ENCODE data around the gene SLC9A5.

SLC9A5 gene

DNA sequence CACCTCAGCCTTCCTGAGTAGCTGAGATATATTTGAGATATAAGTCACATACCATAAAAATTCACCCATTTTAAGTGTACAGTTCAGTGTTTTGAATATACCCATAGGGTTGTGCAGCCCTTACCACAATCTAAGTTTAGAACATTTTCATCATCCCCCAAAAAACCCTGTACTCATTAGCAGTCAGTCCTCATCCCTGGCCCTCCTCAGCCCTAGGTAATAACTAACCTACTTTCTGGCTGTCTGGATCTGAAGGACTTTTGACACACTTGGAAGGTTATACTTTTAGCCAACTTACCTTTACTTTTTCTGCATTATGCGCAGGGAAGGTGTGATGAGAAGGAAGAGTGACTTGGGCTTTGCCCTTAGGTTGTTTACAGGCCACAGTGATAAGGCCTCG lies 26.5 kb downstream of the SLC9A5 start:
- TF ChIP-seq MAX (IDR thresholded peaks at IDR 0.05; ENCODE audit: low read depth, low read length) (no peak), MYC (IDR thresholded peaks at IDR 0.05; ENCODE audit: low read depth, low read length) (no peak), POLR2A (IDR thresholded peaks at IDR 0.05; ENCODE audit: extremely low read depth, insufficient read length) (no peak)
- TF ChIP-seq, protein P1, sequence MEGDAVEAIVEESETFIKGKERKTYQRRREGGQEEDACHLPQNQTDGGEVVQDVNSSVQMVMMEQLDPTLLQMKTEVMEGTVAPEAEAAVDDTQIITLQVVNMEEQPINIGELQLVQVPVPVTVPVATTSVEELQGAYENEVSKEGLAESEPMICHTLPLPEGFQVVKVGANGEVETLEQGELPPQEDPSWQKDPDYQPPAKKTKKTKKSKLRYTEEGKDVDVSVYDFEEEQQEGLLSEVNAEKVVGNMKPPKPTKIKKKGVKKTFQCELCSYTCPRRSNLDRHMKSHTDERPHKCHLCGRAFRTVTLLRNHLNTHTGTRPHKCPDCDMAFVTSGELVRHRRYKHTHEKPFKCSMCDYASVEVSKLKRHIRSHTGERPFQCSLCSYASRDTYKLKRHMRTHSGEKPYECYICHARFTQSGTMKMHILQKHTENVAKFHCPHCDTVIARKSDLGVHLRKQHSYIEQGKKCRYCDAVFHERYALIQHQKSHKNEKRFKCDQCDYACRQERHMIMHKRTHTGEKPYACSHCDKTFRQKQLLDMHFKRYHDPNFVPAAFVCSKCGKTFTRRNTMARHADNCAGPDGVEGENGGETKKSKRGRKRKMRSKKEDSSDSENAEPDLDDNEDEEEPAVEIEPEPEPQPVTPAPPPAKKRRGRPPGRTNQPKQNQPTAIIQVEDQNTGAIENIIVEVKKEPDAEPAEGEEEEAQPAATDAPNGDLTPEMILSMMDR (IDR thresholded peaks at IDR 0.05; ENCODE audit: low read depth, low read length): no peak
- DNase-seq (ENCODE audit: low read depth): no peak

DNA sequence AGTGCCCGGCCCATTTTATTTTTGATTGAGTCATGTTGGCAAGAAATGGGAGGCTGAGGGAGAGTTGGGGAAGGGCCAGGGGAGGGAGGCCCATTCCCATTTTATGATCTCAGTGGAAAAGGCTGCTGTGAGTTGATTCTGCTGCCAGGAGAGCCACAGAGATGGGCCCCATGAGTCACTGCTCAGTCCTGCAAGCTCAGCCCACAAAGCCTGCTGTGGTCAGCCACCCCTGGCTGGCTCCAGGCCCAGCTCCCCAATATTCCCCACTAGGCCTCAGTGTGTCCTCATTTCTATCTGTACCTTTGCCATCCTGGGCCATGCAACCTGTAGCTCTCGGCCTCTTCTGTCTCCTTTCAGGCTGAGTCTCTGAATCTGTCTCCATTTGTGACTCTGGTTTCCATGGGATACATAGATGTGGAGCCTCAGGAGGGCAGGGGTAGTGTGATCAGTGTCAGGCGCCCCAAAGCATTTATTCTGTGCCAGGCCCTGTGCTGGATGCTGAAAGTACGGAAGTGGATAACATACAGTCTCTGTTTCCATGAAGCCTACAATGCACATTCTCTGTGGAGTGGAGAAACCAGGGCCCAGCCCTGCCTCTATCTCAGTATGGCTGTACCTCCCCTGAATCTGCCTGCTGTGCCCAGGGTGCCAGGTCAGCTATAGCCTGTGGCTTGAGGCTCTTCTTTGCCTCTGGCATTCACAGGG lies 28.7 kb downstream of the SLC9A5 start:
- no peak for TF ChIP-seq MAX (IDR thresholded peaks at IDR 0.05; ENCODE audit: low read depth, low read length)
- no peak for TF ChIP-seq POLR2A (IDR thresholded peaks at IDR 0.05; ENCODE audit: extremely low read depth, insufficient read length)
- TF ChIP-seq, protein P1 (IDR thresholded peaks at IDR 0.05; ENCODE audit: low read depth, low read length): no peak
- no peak for TF ChIP-seq MYC (IDR thresholded peaks at IDR 0.05; ENCODE audit: low read depth, low read length)
- DNase-seq (ENCODE audit: low read depth): peak; percentile 79
- H3K4me3 ChIP-seq (ENCODE audit: low read depth, low read length): peak overlapping the region; percentile 14

More for the DNA sequence above, 26.5 kb downstream of the SLC9A5 start:
- H3K4me3 ChIP-seq (ENCODE audit: low read depth, low read length): no peak overlapping the region

DNA sequence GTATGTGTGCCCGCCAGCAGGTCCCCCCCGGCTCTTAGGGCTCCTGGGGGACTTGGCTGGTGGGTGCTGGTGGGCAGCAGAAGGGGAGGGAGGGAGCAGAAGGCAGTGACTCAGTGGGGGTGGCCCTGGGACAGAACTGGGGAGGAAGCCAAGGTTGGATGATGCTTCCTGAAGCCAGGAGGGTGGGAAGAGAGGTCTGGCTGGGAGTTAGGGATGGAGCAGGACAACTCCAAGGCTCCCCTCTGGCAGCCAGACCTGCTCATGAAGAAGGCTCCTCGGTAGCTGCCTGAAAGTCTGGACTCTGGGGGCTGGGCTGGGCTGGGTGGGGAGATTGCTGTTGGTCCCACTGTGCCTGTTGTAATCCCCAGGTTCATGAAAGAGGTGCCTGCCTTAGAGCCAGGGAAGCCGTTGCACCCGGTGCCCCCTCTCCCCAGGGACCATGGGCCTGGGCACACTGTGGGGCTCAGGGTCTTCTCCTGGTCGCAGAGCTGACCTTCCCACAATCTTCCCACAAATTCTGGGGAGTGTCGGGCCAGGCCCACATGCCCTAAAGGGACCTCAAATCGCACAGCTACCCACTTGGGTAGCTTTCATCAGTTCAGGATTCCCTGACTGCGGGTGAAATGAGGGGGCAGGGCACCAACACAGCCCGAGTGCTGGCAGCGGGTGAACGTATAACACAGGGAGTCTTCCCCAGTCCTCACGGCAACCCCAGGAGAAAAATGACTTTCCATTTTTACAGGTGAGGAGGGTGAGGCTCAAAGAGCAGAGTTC lies 29.4 kb downstream of the SLC9A5 start:
- peak; percentile 23 for DNase-seq (ENCODE audit: low read depth)
- no peak; the same call in 1 of the 2 replicates for TF ChIP-seq MAX (IDR thresholded peaks at IDR 0.05; ENCODE audit: low read depth, low read length)
- TF ChIP-seq, protein P1 (IDR thresholded peaks at IDR 0.05; ENCODE audit: low read depth, low read length): no peak
- TF ChIP-seq MYC (IDR thresholded peaks at IDR 0.05; ENCODE audit: low read depth, low read length): no peak
- no peak for TF ChIP-seq POLR2A (IDR thresholded peaks at IDR 0.05; ENCODE audit: extremely low read depth, insufficient read length)
- H3K4me3 ChIP-seq (ENCODE audit: low read depth, low read length): peak overlapping the region; percentile 65

DNA sequence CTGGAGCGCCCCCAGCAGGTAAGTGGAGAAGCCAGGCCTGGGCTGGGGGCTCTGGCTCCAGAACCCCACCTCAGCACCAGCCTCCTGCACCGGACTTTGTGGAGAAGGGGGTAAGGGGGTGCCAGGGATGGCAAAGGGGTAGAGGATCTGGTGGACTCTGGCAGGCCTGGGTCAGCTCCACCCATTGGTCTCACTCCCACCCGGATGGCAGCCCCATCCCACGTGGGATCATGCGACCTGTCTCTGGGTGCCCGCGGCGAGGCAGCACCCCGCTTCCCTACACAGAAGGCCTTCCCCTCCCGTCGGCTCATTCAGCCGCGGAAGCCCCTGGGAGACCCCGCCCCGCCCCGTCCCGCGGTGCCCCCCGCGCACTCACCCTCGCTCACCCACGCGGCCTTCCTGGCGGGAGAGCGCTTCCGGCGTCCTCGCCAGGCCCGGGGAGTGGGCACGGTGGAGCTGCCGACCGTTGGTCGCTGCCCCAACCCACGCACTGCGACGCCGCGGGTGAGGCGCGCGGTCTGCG lies 30.1 kb downstream of the SLC9A5 start:
- H3K4me3 ChIP-seq (ENCODE audit: low read depth, low read length): peak overlapping the region; percentile 65
- peak; percentile 63 for DNase-seq (ENCODE audit: low read depth)

More for the DNA sequence above, 30.1 kb downstream of the SLC9A5 start:
- TF ChIP-seq, protein P1 (IDR thresholded peaks at IDR 0.05; ENCODE audit: low read depth, low read length): peak; percentile 34
- TF ChIP-seq MAX (IDR thresholded peaks at IDR 0.05; ENCODE audit: low read depth, low read length) (peak; percentile 72), POLR2A (IDR thresholded peaks at IDR 0.05; ENCODE audit: extremely low read depth, insufficient read length) (no peak), MYC (IDR thresholded peaks at IDR 0.05; ENCODE audit: low read depth, low read length) (peak; percentile 59; the same call in 1 of the 2 replicates)

All from NB4 (cell line).